ENCODE results near the gene KL. TPM values are rescaled to one million over a fixed set of nuclear protein-coding genes. Genes with fewer than 3 reads are reported as not detected.

The KL gene
- total and polyA plus RNA-seq, 2 of the 8 experiments (the other 6 are each of a cell fraction or from before 2014, with no cell fraction given), result 0.02 TPM; not detected in 1

GRCh38 chr13:33112766-33113165, 96.5 kb downstream of the KL start:
- no peaks in the 10 kb centered on the region for H3K79me1 ChIP-seq (ENCODE audit: low read depth, low read length)
- ChIA-PET POLR2A (ENCODE audit: partially characterized antibody) (no interaction called here), CTCF (ENCODE audit: partially characterized antibody) (interaction anchor here (0.7 to 1.2 kb wide), 4 partner anchors 13 to 115 kb away, joined by 3 read pairs; no protein-coding TSS in a partner anchor)
- no peak overlapping the region for H4K5ac ChIP-seq (ENCODE audit: insufficient read length, low read depth, low read length)
- H3K79me2 ChIP-seq (ENCODE audit: control insufficient read depth in 1 of 2, insufficient read depth in 2 of 2, low read length in 2 of 2), result no peaks in the 10 kb centered on the region; a peak in 1 of 4 replicates
- no peak overlapping the region for H3K18ac ChIP-seq (ENCODE audit: extremely low read depth, low read length)
- peak overlapping the region; percentile 38; the same call in 1 of the 2 replicates for H2BK5ac ChIP-seq (ENCODE audit: low read depth, low read length)
- no peak for FAIRE-seq
- no peak for DNase-seq (ENCODE audit: low read depth in 1 of 2, low spot score in 2 of 2)
- H3K23me2 ChIP-seq (ENCODE audit: low read depth, low read length), result no peaks in the 10 kb centered on the region
- H3K56ac ChIP-seq (replicated peaks; ENCODE audit: insufficient read length, low read depth, low read length), result no peak overlapping the region
- H3K4ac ChIP-seq (replicated peaks; ENCODE audit: insufficient read length, low read depth, low read length), result no peak overlapping the region
- no peak overlapping the region for H2AFZ ChIP-seq (ENCODE audit: low read length)
- H3K36me3 ChIP-seq (ENCODE audit: control insufficient read depth in 2 of 4, insufficient read depth in 4 of 4, low read length in 3 of 4), result no peaks in the 10 kb centered on the region
- H3K14ac ChIP-seq (ENCODE audit: insufficient read length), result no peak overlapping the region
- no peak overlapping the region for H2BK120ac ChIP-seq (replicated peaks; ENCODE audit: low read depth, low read length)
- H2BK20ac ChIP-seq (ENCODE audit: low read length), result no peak overlapping the region
- no peak overlapping the region for H2BK12ac ChIP-seq (ENCODE audit: low read depth, low read length)
- no peaks in the 10 kb centered on the region for H3K9me3 ChIP-seq (ENCODE audit: insufficient read depth in 2 of 2, low read depth in 1 of 2, low read length in 1 of 2)
- H3K4me2 ChIP-seq (ENCODE audit: insufficient read depth in 1 of 2, low read depth in 2 of 2, low read length in 2 of 2), result no peak overlapping the region
- no peaks in the 10 kb centered on the region for H4K20me1 ChIP-seq (replicated peaks in 1 of 2; ENCODE audit: control insufficient read depth in 1 of 2, insufficient read depth in 2 of 2, low read length in 2 of 2)
- no peaks in the 10 kb centered on the region for H3K4me1 ChIP-seq (replicated peaks in 1 of 4; ENCODE audit: control insufficient read depth in 3 of 4, insufficient read depth in 4 of 4, low read length in 3 of 4)
- no peak overlapping the region for H4K8ac ChIP-seq (ENCODE audit: extremely low read depth, insufficient read depth, low read length)
- H2BK15ac ChIP-seq (ENCODE audit: low read length), result no peak overlapping the region
- no peak overlapping the region for H3K4me3 ChIP-seq (ENCODE audit: extremely low read depth in 1 of 4, insufficient read depth in 2 of 4, low read depth in 3 of 4, low read length in 4 of 4)
- H3K27ac ChIP-seq (ENCODE audit: low read depth, low read length), result no peak overlapping the region
- H3K27me3 ChIP-seq (replicated peaks in 1 of 4; ENCODE audit: control insufficient read depth in 3 of 4, extremely low read depth in 1 of 4, insufficient read depth in 3 of 4, low read length in 3 of 4), result no peaks in the 10 kb centered on the region
- no peak overlapping the region for H4K91ac ChIP-seq (replicated peaks; ENCODE audit: insufficient read length, low read length)
- WGBS, 2 experiments (ENCODE audit: extremely low coverage in 1 of 2, insufficient coverage in 1 of 2, insufficient read length in 1 of 2, insufficient replicate concordance in 2 of 2, low coverage in 1 of 2, low lambda C conversion rate in 2 of 2, missing lambda C conversion rate in 1 of 2), result 96% methylated on average over 12 of the region's 12 CpGs; no CpG with 5 or more reads in 1 of the 2 experiments
- H2AK5ac ChIP-seq (ENCODE audit: low read depth, low read length), result no peak overlapping the region
- no peak overlapping the region for H3K23ac ChIP-seq (ENCODE audit: insufficient read length)
- H3K9ac ChIP-seq (replicated peaks in 1 of 4; ENCODE audit: extremely low read depth in 1 of 4, low read depth in 3 of 4, low read length in 3 of 4), result no peak overlapping the region
- TF ChIP-seq EZH2 (IDR thresholded peaks at IDR 0.05; ENCODE audit: low read depth, low read length, severe bottlenecking) (no peak), RNF2 (IDR thresholded peaks at IDR 0.05; ENCODE audit: borderline replicate concordance, low read depth, low read length, missing control alignments, poor library complexity, severe bottlenecking) (no peak), GTF2F1 (IDR thresholded peaks at IDR 0.05; ENCODE audit: borderline replicate concordance, low read depth, low read length) (no peak), SIRT6 (IDR thresholded peaks at IDR 0.05; ENCODE audit: low read length) (no peak), JUN (IDR thresholded peaks at IDR 0.05; ENCODE audit: low read depth, low read length) (no peak), JUND (IDR thresholded peaks at IDR 0.05; ENCODE audit: low read length) (no peak), CBX8 (IDR thresholded peaks at IDR 0.05; ENCODE audit: borderline replicate concordance, low read depth, low read length) (no peak), SIN3A (conservative IDR thresholded peaks at IDR 0.05 in 1 of 2, IDR thresholded peaks at IDR 0.05 in 1 of 2; ENCODE audit: low read depth in 1 of 2, low read length in 2 of 2) (no peak), FOSL1 (IDR thresholded peaks at IDR 0.05; ENCODE audit: insufficient read depth, low read depth, low read length) (no peak), MAX (IDR thresholded peaks at IDR 0.05) (no peak), HDAC2 (IDR thresholded peaks at IDR 0.05; ENCODE audit: borderline replicate concordance in 1 of 2, low read depth in 2 of 2, low read length in 2 of 2) (no peak), E2F6 (IDR thresholded peaks at IDR 0.05) (no peak)
